Measurements from ENCODE around the gene APLF.

DNA sequence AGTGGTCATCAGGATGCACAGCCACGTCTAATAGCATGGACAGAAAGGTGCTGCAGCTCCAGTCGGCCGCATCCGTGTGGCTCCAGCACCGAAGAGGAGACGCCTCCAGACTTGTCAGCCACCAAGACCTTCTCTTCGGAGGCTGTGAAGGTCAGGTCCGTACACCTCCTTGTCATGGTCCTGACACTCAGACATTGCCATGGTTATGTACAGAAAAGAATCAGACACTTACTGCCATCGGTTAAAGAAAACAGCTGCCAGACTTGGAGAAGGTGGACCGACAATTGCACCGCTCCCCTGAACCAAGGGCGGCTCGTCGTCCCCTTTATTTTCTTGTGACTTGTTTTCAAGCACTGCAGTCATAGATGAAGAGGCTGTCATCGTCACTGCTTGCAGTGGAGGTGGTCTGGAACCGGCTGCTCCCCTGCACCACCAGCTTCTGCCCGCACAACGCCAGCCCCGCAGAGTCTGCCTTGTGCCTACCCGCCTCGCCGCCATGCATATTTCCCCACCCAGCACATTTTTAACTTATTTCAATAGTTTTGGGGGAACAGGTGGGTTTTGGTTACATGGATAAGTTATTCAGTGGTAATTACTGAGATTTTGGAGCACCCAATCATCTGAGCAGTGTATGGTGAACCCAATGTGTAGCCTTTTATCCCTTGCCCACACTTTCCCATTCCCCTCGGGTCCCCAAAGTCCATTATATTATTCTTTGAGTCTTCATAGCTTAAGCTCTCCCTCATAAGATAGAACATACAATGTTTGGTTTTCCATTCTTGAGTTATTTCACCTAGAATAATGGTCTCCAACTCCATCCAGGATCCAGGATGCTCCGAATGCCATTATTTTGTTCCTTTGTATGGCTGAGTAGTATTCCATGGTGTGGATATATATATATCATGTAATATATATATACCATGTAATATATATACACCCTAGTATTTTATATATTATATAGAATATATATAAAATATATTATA, 18.4 kb upstream of the APLF start:
- TF ChIP-seq CTCF (IDR thresholded peaks at IDR 0.05; ENCODE audit: insufficient read depth, low read length, poor library complexity, severe bottlenecking) (no peak), EZH2phosphoT487 (conservative IDR thresholded peaks at IDR 0.05; ENCODE audit: low read length) (no peak)
